ENCODE measurements around the gene TMEM272. TPM values are rescaled to one million over a fixed set of nuclear protein-coding genes. Genes with fewer than 3 reads are reported as not detected.

Gene TMEM272
- total and polyA plus RNA-seq, 2 of the 4 experiments (the other 2 are of a cell fraction): not detected

DNA sequence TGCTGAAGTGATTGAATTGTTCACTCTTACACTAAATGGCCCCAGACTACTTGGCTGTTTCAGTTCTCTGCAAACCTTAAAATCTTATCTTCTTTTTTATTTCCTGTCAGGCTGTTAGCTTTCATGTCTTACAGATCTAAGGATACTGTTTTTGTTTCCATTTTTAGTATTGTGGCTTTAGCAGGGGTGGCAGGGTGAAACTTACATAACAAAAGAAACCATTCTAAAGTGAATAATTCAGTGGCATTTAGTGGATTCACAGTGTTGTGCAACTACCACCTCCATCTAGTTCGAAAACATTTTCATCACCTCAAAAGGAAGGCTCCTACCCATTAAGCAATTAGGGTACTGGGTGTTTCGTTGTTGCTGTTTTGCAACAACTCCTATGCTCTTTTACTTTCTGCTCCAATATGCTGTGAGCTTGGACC is 19.8 kb downstream of the TMEM272 start:
- H3K79me1 ChIP-seq (ENCODE audit: low read depth in 1 of 2, low read length in 2 of 2): no peaks in the 10 kb centered on the region
- H3K4me3 ChIP-seq (ENCODE audit: insufficient read depth, low read depth, low read length): no peak overlapping the region
- H3K36me3 ChIP-seq (ENCODE audit: control insufficient read depth, insufficient read depth, low read length): no peaks in the 10 kb centered on the region
- in situ Hi-C loops (cut with MboI; ENCODE audit: low sequenced_read_pairs): no loop called here
- no peak overlapping the region for H2BK5ac ChIP-seq (ENCODE audit: low read depth, low read length, poor library complexity, severe bottlenecking)
- H2AK5ac ChIP-seq (ENCODE audit: low read depth, low read length): no peak overlapping the region
- no peak overlapping the region for H3K56ac ChIP-seq (ENCODE audit: extremely low read depth, insufficient read depth, low read length)
- no peak overlapping the region for H2AK9ac ChIP-seq (replicated peaks; ENCODE audit: low read depth, low read length, poor library complexity)
- H2AFZ ChIP-seq (replicated peaks; ENCODE audit: low read length, poor library complexity): no peak overlapping the region
- intact Hi-C loops (cut with micrococcal nuclease): no loop called here
- DNase-seq (no peak), ATAC-seq (ENCODE audit: low read depth) (no peak)
- H2BK120ac ChIP-seq (ENCODE audit: low read depth, low read length): no peak overlapping the region
- TF ChIP-seq CHD1 (IDR thresholded peaks at IDR 0.05; ENCODE audit: low read depth, low read length) (no peak), BHLHE40 (IDR thresholded peaks at IDR 0.05; ENCODE audit: low read depth, low read length) (no peak), MXI1 (IDR thresholded peaks at IDR 0.05; ENCODE audit: borderline replicate concordance, low read depth, low read length) (no peak), CEBPB (IDR thresholded peaks at IDR 0.05; ENCODE audit: low read depth, low read length) (peak; percentile 28; the same call in 1 of the 2 replicates), RFX5 (IDR thresholded peaks at IDR 0.05; ENCODE audit: low read depth, low read length) (no peak), RCOR1 (IDR thresholded peaks at IDR 0.05; ENCODE audit: insufficient replicate concordance, low read length) (no peak)
- TF ChIP-seq, protein P1, sequence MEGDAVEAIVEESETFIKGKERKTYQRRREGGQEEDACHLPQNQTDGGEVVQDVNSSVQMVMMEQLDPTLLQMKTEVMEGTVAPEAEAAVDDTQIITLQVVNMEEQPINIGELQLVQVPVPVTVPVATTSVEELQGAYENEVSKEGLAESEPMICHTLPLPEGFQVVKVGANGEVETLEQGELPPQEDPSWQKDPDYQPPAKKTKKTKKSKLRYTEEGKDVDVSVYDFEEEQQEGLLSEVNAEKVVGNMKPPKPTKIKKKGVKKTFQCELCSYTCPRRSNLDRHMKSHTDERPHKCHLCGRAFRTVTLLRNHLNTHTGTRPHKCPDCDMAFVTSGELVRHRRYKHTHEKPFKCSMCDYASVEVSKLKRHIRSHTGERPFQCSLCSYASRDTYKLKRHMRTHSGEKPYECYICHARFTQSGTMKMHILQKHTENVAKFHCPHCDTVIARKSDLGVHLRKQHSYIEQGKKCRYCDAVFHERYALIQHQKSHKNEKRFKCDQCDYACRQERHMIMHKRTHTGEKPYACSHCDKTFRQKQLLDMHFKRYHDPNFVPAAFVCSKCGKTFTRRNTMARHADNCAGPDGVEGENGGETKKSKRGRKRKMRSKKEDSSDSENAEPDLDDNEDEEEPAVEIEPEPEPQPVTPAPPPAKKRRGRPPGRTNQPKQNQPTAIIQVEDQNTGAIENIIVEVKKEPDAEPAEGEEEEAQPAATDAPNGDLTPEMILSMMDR (conservative IDR thresholded peaks at IDR 0.05; ENCODE audit: low read depth, low read length): no peak
- TF ChIP-seq, protein P2, sequence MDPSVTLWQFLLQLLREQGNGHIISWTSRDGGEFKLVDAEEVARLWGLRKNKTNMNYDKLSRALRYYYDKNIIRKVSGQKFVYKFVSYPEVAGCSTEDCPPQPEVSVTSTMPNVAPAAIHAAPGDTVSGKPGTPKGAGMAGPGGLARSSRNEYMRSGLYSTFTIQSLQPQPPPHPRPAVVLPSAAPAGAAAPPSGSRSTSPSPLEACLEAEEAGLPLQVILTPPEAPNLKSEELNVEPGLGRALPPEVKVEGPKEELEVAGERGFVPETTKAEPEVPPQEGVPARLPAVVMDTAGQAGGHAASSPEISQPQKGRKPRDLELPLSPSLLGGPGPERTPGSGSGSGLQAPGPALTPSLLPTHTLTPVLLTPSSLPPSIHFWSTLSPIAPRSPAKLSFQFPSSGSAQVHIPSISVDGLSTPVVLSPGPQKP (IDR thresholded peaks at IDR 0.05; ENCODE audit: borderline replicate concordance, low read depth, low read length): no peak
- no peak overlapping the region for H3K9ac ChIP-seq (ENCODE audit: low read depth, low read length)
- no CpG with 5 or more reads among the region's 2 CpGs for WGBS, 2 experiments (ENCODE audit: extremely low coverage in 2 of 2, insufficient read length in 1 of 2)
- H3K18ac ChIP-seq (ENCODE audit: low read depth, low read length): no peak overlapping the region
- H3K27ac ChIP-seq (ENCODE audit: insufficient read depth, low read length): no peak overlapping the region
- no peak overlapping the region for H3K4ac ChIP-seq (ENCODE audit: low read depth, low read length)
- POLR2A ChIA-PET (ENCODE audit: unreplicated experiment): no interaction called here
- CTCF ChIA-PET: interaction anchor here (1.0 to 1.3 kb wide), 3 partner anchors 9 to 13 kb away, joined by 3 to 6 read pairs (median 3); no protein-coding TSS in a partner anchor
- no peaks in the 10 kb centered on the region for H4K20me1 ChIP-seq (ENCODE audit: insufficient read depth, low read length)
- H3K9me3 ChIP-seq (ENCODE audit: control insufficient read depth, insufficient read depth, low read length): no peaks in the 10 kb centered on the region
- H3K27me3 ChIP-seq (ENCODE audit: control insufficient read depth, insufficient read depth, low read length): peaks cover 68% of the 10 kb centered on the region
- no peak overlapping the region for H4K5ac ChIP-seq (ENCODE audit: low read depth, low read length)
- no peak overlapping the region for H3K4me2 ChIP-seq (ENCODE audit: low read depth, low read length)
- H3K23ac ChIP-seq (ENCODE audit: low read depth, low read length): no peak overlapping the region
- no peak overlapping the region for H2BK15ac ChIP-seq (ENCODE audit: low read depth, low read length)
- no peak overlapping the region for H4K91ac ChIP-seq (ENCODE audit: insufficient read depth, low read depth, low read length)
- no peak overlapping the region for H4K8ac ChIP-seq (ENCODE audit: low read depth in 2 of 2, low read length in 2 of 2)
- no peak overlapping the region for H3K14ac ChIP-seq (replicated peaks; ENCODE audit: low read depth, low read length)
- no peaks in the 10 kb centered on the region for H3K4me1 ChIP-seq (ENCODE audit: control insufficient read depth, insufficient read depth, low read length)
- H2BK20ac ChIP-seq (ENCODE audit: low read depth, low read length): no peak overlapping the region
- no peaks in the 10 kb centered on the region for H3K9me1 ChIP-seq (ENCODE audit: insufficient read depth, low read length)
- BruUV-seq (replicated peaks): no TSS peak
- dilution Hi-C loops (cut with HindIII; ENCODE audit: low sequenced_read_pairs, unreplicated experiment): no loop called here
